Camera-type eye (tissue), 1 donor: ENCODE data around the gene MAP4K2. TPM values are rescaled to one million over a fixed set of nuclear protein-coding genes. Genes with fewer than 3 reads are reported as not detected.

Experiments
- total RNA-seq: library from RNA; depleted of rRNA; stranded (reverse); fragments of >200 nt; gene quantifications from one replicate; pipeline ENCODE4 v1.2.3, GENCODE V29; 2014

The MAP4K2 gene
- 15.7 TPM for total RNA-seq

GRCh38 chr11:64803158-64803845, at the start of gene MAP4K2:
Gene MAP4K2, minus strand, starts transcription at chr11:64803214. Its CDS starts 65 bp downstream, at chr11:64803149.

GRCh38 chr11:64844330-64845128, 41.5 kb upstream of the MAP4K2 start, which contains the start of gene CDC42BPG:
Gene CDC42BPG, minus strand, starts transcription at chr11:64844653. Its CDS starts 84 bp downstream, at chr11:64844569.

GRCh38 chr11:64810271-64810890, 7.4 kb upstream of the MAP4K2 start, which contains the start of gene MEN1:
Gene MEN1, minus strand, starts transcription at chr11:64810551. Its CDS starts 442 bp downstream, at chr11:64810109.

GRCh38 chr11:64778473-64779298, 24.3 kb downstream of the MAP4K2 start, which contains the start of gene SF1:
Gene SF1, minus strand, starts transcription at chr11:64778542. Its CDS starts 150 bp downstream, at chr11:64778392.

GRCh38 chr11:64759722-64760719, 43.0 kb downstream of the MAP4K2 start, which contains the start of gene PYGM:
Gene PYGM, minus strand, starts transcription at chr11:64759974. Its CDS starts 76 bp downstream, at chr11:64759898.

GRCh38 chr11:64743591-64744543, 59.1 kb downstream of the MAP4K2 start, which contains the start of gene RASGRP2:
Gene RASGRP2, minus strand, starts transcription at chr11:64744142. Its CDS starts 1,276 bp downstream, at chr11:64742866.

Other genes with a start within 250 kb of the MAP4K2 start
- 0.16 TPM for gene SLC22A11, start 247.3 kb downstream of the MAP4K2 start, total RNA-seq
- not detected for gene SLC22A12, start 212.0 kb downstream of the MAP4K2 start, total RNA-seq
- gene NRXN2, start 80.0 kb downstream of the MAP4K2 start, total RNA-seq = 83.9 TPM
- gene RASGRP2, start 59.1 kb downstream of the MAP4K2 start, total RNA-seq = 10.9 TPM
- 24.2 TPM for gene PYGM, start 43.2 kb downstream of the MAP4K2 start, total RNA-seq
- 215 TPM for gene SF1, start 24.7 kb downstream of the MAP4K2 start, total RNA-seq
- 24.4 TPM for gene MEN1, start 7.3 kb upstream of the MAP4K2 start, total RNA-seq
- gene CDC42BPG, start 41.4 kb upstream of the MAP4K2 start, total RNA-seq = 2.4 TPM
- gene EHD1, start 75.4 kb upstream of the MAP4K2 start, total RNA-seq = 64.3 TPM
- 15.8 TPM for gene ATG2A, start 114.0 kb upstream of the MAP4K2 start, total RNA-seq
- 23.0 TPM for gene PPP2R5B, start 121.5 kb upstream of the MAP4K2 start, total RNA-seq
- gene GPHA2, start 132.7 kb upstream of the MAP4K2 start, total RNA-seq = not detected
- gene MAJIN, start 168.9 kb upstream of the MAP4K2 start, total RNA-seq = not detected
- gene BATF2, start 193.8 kb upstream of the MAP4K2 start, total RNA-seq = 0.16 TPM
- gene ARL2, start 210.9 kb upstream of the MAP4K2 start, total RNA-seq = 76.0 TPM
- 15.1 TPM for gene SNX15, start 224.2 kb upstream of the MAP4K2 start, total RNA-seq
- 6.2 TPM for gene SAC3D1, start 238.0 kb upstream of the MAP4K2 start, total RNA-seq